ENCODE data around the gene GRN.
"Not testable (repeated sequence)": the region's sequence is repeated elsewhere in the genome, so short reads cannot be mapped to it uniquely, and the experiment has no call there.

GRN gene

DNA sequence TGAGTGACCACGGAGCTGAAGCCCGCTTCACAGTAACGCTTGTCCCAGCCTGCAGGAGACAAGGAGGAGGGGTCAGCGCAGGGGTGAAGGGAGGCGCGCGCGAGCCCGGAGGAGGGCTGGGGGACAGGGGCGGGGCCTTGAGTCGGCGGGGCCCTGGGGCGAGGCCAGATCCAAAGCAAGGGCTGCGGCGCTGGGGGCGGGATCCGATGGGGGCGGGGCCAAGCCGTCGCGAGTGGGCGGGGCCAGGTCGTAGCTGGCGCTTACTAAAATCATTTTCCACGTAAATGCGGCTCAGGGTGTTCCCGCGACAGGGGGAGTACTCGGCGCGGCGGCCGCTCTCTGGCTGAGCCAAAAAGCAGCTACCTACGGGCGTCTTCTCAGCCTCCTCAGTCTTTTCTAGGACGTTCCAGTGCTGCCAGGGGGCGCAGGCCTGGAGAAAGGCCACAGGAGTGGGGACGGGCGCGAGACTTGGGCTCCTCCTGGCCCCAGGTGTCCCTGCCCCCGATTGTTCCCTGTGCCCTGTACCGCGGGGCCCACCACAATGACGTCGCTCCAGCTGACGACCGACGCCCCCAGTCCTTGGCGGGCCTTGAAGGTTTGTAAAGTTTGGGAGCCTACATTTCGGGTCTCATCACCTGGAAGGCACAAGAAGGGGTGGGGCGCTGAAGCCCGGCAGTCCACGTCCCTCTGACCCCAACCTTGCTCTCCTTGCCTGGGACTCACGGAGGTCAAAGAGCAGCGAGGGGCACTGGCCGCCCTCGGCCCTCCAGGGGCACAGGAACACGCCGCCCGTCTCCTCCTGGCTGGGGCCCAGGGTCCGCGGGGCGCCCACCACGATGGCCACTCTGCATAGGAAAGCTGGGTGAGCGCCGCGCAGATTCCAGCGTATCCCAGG is 40.4 kb downstream of the GRN start:
- no peaks in the 10 kb centered on the region for H3K9me3 Mint-ChIP-seq (ENCODE audit: low read depth)
- peaks cover 16% of the 10 kb centered on the region for H3K4me1 Mint-ChIP-seq (ENCODE audit: low read depth)
- H3K4me3 Mint-ChIP-seq = peak overlapping the region; percentile 76
- H3K36me3 Mint-ChIP-seq = no peaks in the 10 kb centered on the region
- H3K27me3 Mint-ChIP-seq = peaks cover 7% of the 10 kb centered on the region
- H3K27ac Mint-ChIP-seq = no peak overlapping the region

DNA sequence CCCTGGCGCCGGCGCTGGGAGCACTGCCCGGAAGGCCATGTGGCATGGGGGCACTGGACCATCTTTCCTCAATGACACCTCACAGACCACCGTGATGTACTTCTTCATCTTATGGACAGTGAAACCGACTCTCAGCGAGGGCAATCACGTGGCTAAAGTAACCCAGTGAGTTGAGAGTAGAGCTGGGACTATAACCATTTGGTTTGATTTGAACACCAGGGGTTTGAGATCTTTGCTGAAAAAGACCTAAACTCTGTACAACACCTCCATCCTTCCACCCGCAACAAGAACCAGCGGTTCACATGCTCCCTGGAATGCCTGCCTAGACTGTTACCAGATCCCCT is 41.1 kb downstream of the GRN start:
- H3K27ac Mint-ChIP-seq = no peak overlapping the region
- H3K36me3 Mint-ChIP-seq = no peaks in the 10 kb centered on the region
- H3K4me1 Mint-ChIP-seq (ENCODE audit: low read depth) = peaks cover 16% of the 10 kb centered on the region
- H3K27me3 Mint-ChIP-seq = peaks cover 7% of the 10 kb centered on the region
- no peaks in the 10 kb centered on the region for H3K9me3 Mint-ChIP-seq (ENCODE audit: low read depth)
- H3K4me3 Mint-ChIP-seq = peak overlapping the region; percentile 73

DNA sequence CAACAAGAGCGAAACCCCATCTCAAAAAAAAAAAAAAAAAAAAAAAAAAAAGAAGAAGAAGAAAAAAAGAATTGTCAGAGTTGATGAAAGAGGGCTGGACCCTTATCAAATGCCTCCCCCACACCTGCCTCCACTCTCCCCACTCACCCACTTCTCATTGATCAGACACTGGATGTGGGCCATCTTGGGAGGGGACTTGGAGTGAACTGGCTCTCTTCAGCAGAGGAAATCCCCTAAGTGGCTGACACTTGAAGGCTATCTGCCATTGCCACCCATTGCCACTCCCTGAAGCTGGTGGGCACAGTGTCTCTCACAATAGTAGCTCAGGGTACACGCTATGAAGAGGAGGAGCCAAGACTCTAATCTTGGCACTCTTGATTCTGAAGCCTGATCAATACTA is 42.7 kb downstream of the GRN start:
- no peak overlapping the region for H3K27ac Mint-ChIP-seq
- H3K36me3 Mint-ChIP-seq = no peaks in the 10 kb centered on the region
- H3K4me1 Mint-ChIP-seq (ENCODE audit: low read depth) = peaks cover 18% of the 10 kb centered on the region
- no peaks in the 10 kb centered on the region for H3K9me3 Mint-ChIP-seq (ENCODE audit: low read depth)
- peaks cover 7% of the 10 kb centered on the region for H3K27me3 Mint-ChIP-seq
- H3K4me3 Mint-ChIP-seq = no peak overlapping the region

DNA sequence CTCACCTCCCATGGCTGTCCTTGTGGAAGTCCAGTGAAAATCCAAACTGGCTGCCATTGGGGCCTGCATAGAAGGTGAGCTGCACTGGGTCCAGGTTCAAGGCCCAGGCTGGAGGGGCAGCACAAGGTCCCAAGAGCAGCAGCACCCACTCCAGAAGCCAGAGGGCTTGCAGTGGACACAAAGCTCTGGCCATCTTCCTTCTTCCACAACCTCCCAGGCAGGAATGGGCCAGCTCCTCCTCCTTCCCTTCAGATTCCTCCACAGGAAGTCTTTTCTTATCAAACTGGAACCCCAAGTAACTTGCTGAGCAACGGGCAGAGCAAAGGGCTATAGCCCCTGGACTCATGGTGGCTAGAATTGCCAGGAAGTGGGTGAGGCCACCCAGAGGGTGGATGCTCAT is 44.2 kb downstream of the GRN start, which contains the start of gene ITGA2B:
TSS of gene ITGA2B (minus strand) at position 369 of the 400 bp plus-strand sequence. CDS start at position 193, 176 bp downstream.
- Mint-ChIP-seq H3K36me3 (no peaks in the 10 kb centered on the region), H3K9me3 (ENCODE audit: low read depth) (no peaks in the 10 kb centered on the region), H3K27me3 (peaks cover 7% of the 10 kb centered on the region), H3K4me1 (ENCODE audit: low read depth) (peaks cover 22% of the 10 kb centered on the region), H3K27ac (no peak within 1 kb of the TSS), H3K4me3 (no peak within 1 kb of the TSS)

DNA sequence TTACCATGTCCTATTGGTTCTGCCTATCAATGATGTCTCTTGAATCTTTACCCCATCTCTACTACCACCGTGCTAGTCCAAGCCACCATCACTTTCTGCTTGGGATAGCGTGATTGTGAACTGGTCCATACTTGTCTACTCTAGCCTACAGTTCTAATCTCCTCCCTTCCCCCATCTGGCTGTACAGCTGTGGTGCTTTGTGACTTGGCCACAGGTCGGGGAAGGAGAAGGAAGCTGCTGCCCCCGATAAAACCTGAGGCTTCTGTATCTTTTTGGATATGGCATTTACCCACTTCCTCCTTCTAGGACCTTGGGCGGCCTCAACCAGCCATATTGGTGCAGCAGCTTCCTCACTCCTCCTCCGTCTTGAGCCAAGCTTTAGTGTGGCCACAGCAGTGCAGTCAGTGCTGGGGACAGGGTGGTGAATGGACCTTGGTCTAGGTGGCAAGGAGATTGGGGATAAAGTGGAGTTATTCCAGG is 44.7 kb downstream of the GRN start:
- no peak overlapping the region for H3K4me3 Mint-ChIP-seq
- H3K27me3 Mint-ChIP-seq = peaks cover 7% of the 10 kb centered on the region
- no peak overlapping the region for H3K27ac Mint-ChIP-seq
- peaks cover 19% of the 10 kb centered on the region for H3K4me1 Mint-ChIP-seq (ENCODE audit: low read depth)
- no peaks in the 10 kb centered on the region for H3K9me3 Mint-ChIP-seq (ENCODE audit: low read depth)
- no peaks in the 10 kb centered on the region for H3K36me3 Mint-ChIP-seq

DNA sequence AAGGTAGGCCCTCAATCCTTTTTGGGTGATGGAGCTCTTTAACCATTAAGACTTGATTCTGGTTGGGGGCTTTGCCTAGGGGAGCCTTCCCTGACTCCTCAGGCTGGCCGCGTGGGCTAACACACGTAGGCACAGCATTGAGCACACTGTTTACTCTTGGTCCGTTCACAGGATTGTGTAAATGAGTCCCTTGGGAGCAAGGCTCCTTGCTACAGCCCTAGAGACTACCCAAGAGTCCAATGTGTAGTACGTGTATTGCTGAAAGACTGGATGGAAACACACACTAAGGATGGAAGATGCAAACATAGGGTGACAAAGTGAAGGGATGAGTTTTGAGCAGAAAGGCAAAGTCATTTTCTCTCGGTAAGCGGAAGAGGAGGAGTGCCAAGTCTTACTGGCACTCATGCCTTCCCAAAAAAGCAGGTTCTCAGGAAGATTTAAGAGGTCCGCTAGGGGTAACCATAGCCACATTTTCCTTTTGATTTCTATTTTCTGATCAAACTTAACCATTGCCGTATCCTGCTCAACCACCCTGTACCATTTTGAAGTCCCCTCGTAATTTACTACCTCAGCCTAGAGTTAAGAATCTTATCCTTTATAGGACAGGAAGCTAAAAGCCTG is 45.3 kb downstream of the GRN start:
- Mint-ChIP-seq H3K36me3 (no peaks in the 10 kb centered on the region), H3K27ac (no peak overlapping the region), H3K9me3 (ENCODE audit: low read depth) (no peaks in the 10 kb centered on the region), H3K4me3 (no peak overlapping the region), H3K27me3 (peaks cover 7% of the 10 kb centered on the region), H3K4me1 (ENCODE audit: low read depth) (peaks cover 17% of the 10 kb centered on the region)

DNA sequence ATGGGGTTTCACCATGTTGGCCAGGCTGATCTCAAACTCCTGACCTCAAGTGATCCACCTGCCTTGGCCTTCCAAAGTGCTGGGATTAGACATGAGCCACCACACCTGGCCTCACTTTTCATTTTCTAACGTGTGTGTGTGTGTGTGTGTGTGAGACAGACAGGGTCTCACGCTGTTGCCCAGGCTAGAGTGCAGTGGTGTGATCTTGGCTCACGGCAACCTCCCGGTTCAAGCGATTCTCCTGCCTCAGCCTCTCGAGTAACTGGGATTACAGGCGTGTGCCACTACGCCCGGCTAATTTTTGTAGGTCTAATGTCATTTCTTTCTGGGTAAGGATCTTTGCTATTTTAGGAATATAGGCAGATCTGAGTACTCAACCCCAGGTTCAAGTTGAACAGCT is 49.0 kb downstream of the GRN start:
- H3K36me3 Mint-ChIP-seq; H3K4me3 Mint-ChIP-seq; H3K9me3 Mint-ChIP-seq (ENCODE audit: low read depth); H3K4me1 Mint-ChIP-seq (ENCODE audit: low read depth); H3K27ac Mint-ChIP-seq; H3K27me3 Mint-ChIP-seq: not testable (repeated sequence)

DNA sequence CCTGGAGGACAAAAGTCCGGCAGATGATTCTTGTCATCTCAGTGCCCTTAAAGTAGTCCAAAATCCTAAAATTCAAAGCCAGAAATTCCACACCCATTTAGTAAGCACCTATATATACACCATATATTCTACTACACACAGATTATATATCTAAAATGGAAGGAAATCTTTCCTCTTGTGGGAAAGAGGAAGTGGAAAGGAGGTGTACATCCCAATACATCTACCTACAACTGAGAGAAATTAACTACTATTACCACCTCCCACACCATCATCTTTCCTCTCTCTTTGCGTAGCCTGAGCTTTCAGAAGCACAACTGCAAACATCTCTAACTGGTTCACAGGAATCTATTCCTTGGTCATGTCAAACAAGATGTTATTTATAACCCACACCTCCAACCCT is 49.7 kb downstream of the GRN start:
- peaks cover 1% of the 10 kb centered on the region for H3K36me3 Mint-ChIP-seq
- H3K4me3 Mint-ChIP-seq = no peak overlapping the region
- no peak overlapping the region for H3K27ac Mint-ChIP-seq
- H3K27me3 Mint-ChIP-seq = no peaks in the 10 kb centered on the region
- H3K9me3 Mint-ChIP-seq (ENCODE audit: low read depth) = no peaks in the 10 kb centered on the region
- peaks cover 6% of the 10 kb centered on the region for H3K4me1 Mint-ChIP-seq (ENCODE audit: low read depth)

DNA sequence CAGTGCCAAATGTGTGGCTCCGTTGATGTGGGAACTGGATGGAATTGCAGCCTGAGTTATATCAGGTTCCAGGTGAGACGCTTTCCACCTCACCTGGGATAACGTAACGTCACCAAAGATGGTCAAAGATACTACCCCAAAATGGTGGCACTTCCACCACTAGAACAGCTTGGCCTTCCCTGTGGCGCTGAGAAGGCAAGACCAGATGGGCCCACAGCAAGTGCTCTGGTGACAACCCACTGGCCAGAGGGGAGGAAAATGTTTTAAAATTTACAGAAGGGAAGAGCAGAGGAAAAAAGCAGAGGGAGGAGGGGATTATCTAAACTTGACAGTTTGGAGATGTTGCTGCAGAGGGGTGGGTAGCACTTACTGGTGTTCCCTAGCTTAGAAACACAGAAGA is 51.8 kb downstream of the GRN start:
- Mint-ChIP-seq H3K4me3 (no peak overlapping the region), H3K27me3 (no peaks in the 10 kb centered on the region), H3K27ac (no peak overlapping the region), H3K9me3 (ENCODE audit: low read depth) (no peaks in the 10 kb centered on the region), H3K4me1 (ENCODE audit: low read depth) (peaks cover 4% of the 10 kb centered on the region), H3K36me3 (peaks cover 5% of the 10 kb centered on the region)

DNA sequence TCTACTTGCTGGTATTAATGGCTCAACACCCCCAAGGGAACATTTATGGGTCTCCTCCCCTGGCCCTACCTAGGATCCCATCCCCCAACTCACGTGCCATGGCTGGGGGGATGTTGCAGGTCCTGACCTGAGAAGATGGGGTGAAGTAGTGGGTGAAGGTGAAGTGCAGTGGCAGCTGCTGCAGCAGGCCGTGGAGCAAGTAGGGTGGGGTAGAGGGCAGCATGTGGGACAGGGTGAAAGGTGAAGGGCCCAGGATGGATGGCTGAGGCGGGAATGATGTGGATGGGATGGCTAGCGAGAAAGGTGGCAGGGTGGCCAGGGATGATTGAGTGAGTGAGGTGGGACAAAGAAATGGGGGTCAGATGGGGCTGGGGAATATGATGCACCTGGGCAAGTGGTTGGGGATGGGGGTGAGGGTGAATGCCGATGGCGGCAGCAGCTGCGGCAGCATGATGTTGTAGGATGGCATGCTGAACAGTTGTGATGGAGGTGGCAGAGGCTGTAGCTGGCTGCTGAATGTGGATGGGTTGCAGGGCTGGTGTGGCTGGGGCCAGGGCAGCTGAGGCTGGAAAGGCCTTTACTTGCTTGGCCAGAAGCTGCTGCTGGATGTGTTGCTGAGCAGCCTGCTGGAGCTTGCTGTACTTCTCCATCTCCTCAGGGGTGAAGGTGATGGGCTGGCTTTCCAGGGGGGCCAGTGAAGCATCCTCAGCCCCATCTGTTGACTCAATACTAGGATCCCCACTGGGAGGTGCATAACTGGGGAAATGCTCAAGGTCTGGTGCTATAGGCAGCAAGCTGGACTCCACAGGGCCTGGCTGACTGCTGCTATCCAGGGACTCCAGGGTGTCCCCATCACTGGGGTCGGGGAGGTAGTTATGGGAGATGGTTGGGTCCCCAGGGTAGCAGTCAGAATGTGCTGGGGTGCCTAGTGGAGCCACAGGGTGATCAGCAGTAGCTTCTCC is 52.7 kb downstream of the GRN start:
- Mint-ChIP-seq H3K36me3 (peaks cover 5% of the 10 kb centered on the region), H3K27me3 (no peaks in the 10 kb centered on the region), H3K4me3 (no peak overlapping the region), H3K27ac (no peak overlapping the region), H3K9me3 (ENCODE audit: low read depth) (no peaks in the 10 kb centered on the region), H3K4me1 (ENCODE audit: low read depth) (peaks cover 4% of the 10 kb centered on the region)

DNA sequence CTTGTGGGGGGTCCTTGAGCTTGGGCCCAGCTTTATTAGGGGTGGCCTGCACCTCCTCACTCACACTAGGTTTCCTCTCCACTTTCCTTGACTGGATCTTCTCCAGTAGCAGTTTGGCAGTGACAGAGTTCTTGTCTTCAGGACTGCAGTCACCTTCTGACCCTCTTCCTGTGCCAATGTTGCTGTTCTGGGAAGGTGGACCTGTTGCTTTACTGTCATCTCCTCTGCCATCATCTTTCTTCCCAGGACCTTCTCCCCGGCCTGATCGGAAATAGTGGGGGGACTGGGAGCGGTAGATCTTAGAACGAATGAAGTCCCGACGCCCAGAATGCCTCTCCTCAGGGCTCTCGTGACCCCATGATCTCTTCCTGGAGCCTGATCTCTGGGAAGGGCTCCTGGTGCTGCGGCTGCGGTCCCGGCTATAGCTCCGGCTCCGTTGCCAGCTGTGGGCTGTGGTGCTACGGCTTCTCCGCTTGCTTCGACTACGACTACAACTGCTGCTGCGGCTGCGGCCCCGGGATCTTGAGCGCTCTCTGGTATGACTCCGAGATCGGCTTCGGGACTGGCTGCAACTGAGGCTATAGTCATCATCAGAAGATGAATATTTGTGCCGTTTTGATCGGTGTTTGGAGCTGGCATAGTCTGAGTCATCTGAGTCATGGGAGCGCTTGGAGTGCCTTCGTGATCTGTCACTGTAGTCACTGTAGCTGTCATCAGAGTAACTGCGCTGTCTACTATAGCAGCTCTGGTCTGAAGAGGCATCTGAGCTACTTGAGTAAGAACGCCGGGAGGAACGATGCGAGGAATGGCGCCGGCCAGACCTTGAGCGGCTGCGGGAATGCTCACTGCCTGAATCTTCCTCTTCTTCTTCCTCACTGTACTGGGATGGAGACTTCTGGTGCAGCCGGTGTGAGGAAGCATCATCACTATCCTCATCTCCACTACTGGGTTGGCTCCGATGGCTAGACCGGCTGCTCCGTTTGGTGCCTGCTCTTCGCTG is 53.9 kb downstream of the GRN start:
- no peak overlapping the region for H3K27ac Mint-ChIP-seq
- no peaks in the 10 kb centered on the region for H3K9me3 Mint-ChIP-seq (ENCODE audit: low read depth)
- H3K27me3 Mint-ChIP-seq = no peaks in the 10 kb centered on the region
- no peaks in the 10 kb centered on the region for H3K4me1 Mint-ChIP-seq (ENCODE audit: low read depth)
- peaks cover 5% of the 10 kb centered on the region for H3K36me3 Mint-ChIP-seq
- no peak overlapping the region for H3K4me3 Mint-ChIP-seq

DNA sequence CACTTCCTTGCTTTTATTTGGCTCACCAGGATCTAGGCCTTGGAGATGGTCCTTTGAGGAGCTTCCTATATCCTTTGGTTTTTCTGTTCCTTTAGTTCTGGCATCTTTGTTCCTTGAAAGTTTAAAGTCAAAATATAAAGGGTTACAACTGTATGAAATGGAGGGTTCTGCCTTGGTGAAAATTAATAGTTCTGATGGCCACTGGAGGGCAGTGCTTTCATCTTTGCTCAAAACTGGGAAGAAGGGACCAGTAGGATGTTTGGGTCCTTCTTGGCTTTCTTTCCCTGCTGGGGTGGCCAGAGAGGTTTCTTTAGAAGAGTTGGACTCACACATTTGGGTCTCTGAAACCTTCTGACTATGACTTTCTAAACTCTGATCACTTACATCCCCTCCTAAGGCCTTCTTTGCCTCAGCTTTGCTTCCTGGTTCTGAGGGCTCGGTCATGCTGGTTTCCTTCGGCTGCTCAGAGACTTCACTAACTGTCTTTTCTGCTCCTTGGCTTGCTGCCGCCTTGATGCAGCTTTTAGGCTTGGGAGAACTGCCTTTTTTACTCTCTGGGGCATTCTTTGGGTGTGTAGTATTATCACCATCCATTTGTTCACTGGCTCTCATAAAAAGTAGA is 55.2 kb downstream of the GRN start:
- Mint-ChIP-seq H3K27ac (no peak overlapping the region), H3K27me3 (no peaks in the 10 kb centered on the region), H3K9me3 (ENCODE audit: low read depth) (no peaks in the 10 kb centered on the region), H3K4me1 (ENCODE audit: low read depth) (no peaks in the 10 kb centered on the region), H3K36me3 (peaks cover 5% of the 10 kb centered on the region), H3K4me3 (no peak overlapping the region)
